Limb (tissue), 2 donors: ENCODE data around the gene PCBP3.
A peak's percentile ranks its signal among the peaks of the same experiment; 100 is the strongest.
"Not testable (repeated sequence)": the region's sequence is repeated elsewhere in the genome, so short reads cannot be mapped to it uniquely, and the experiment has no call there.

ENCODE experiments used
- DNase-seq, 2 donors: peaks; one replicate each; pipeline ENCODE4 v3.0.0-alpha.2; 2016; ENCODE audit errors: extremely low spot score in 2 of 2

The PCBP3 gene

DNA sequence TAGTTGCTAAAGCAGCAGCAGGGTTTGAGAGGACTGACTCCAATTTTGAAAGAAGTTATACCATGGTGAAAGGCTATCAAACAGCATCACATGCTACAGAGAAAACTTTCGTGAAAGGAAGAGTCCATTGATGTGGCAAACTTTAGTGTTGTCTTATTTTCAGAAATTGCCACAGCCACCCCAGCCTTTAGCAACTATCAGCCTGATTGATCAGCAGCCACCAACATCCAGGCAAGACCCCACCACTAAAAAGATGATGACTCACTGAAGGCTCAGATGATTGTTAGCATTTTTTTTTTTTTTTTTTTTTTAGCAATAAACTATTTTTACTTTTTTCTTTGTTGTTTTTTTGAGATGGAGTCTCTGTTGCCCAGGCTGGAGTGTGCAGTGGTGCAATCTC is 35.3 kb downstream of the PCBP3 start:
- not testable (repeated sequence) for DNase-seq

DNA sequence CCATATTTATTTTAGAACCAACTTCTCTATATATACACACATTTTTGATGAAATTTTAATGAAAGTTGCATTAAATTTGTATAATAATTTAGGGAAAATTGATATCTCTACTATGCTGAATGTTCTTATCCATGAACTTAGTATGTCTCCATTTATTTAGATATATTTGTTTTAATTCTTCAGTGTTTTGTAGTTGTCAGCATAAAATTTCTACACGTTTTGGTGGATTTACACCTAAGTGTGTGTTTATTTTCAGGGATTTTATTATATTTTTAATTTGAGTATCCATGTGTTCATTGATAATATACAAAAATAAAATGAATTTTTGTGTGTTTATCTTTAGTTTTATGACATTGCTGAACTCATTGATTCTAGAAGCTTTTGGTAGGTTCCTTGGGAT is 36.7 kb downstream of the PCBP3 start:
- DNase-seq = no peak

DNA sequence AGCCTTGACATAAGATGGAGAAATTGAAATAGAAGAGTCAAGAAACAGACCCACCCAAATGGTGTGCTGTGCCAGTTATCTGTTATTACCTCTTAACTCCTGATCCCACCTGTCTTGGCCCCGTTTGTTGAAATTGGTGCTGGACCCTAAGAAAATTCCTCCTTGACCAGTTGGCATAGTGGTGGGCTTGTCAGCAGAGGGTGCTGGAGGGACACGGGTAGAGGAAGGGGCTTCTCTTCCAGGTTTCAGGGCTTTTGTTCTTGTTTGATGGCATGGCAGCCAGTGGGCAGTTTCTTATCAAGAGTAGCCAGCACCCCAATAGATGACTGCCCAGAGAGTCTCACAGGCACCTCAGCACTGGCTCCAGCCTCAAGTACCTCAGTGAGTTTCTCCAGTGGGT is 51.6 kb downstream of the PCBP3 start:
- DNase-seq = no peak

DNA sequence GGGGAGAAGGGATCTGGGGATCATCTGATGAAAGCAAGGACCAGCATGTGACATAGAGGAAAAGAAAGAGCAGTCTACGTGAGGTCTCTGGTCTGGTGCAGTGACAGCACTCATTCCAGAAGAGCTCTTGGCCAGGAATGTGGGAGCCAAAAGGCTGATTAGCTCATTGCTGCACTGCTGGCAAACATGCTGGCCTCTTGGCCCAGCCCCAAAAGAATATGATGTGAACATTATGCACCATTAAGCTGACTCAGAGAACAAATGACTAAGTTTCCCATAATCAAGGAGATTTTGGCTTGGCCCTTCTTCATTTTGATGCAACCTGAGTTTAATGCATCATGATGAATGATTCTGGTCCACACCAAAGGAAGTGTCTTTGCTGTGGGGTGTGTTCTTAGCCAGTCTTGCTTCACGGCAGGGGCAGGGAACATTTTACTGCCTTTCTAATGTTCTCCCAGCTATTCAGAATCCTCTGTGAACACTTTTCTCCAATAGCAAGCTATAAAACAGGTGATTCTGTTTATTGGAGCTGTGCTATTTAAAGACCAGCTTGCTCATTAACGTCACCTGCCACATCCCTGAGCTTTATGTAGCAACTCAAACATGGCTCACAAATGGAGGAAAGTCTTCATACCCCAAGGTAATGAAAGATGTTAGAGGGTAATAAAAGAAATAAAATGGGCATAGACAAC is 55.1 kb downstream of the PCBP3 start:
- DNase-seq = no peak

DNA sequence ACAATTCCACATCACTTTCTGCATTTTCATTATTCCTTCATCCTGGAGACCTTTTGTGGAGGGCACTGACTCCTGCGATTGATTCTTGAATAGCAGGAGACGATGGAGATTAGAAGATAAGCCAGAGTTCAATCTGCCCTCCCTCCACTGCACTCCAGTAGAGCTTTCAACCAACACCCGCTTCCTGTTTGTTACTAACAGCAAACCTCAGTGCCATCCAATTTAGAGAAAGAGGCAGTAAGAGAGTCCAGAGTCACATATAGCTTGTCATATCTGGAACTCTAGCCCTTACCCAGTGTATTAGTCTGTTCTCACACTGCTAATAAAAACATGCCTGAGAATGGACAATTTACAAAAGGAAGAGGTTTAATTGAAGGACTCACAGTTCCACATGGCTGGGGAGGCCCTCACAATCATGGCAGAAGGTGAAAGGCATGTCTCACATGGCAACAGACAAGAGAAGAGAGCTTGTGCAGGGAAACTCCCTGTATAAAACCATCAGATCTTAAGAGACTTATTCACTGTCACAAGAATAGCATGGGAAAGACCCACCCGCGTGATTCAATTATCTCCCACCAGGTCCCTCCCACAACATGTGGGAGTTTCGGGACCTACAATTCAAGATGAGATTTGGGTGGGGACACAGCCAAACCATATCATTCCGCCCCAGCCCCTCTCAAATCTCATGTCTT is 55.9 kb downstream of the PCBP3 start:
- no peak for DNase-seq

DNA sequence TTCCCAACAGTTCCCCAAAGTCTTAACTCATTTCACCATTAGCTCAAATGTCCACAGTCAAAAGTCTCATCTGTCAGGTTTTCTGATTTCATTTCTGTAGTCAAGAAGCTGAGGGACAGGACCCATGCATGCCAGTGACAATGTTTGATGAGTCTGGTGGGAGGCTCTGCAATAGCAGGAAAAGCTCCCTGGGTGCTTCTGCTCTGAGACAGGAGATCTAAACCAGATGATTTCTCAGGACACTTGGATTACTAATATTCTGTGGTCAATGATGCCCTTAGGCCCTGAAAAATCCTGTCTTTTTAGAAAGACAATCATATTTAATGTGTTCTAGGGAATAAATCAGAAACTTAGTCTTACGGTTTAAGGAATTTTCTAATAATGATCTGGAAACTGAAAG is 56.4 kb downstream of the PCBP3 start:
- DNase-seq = no peak

DNA sequence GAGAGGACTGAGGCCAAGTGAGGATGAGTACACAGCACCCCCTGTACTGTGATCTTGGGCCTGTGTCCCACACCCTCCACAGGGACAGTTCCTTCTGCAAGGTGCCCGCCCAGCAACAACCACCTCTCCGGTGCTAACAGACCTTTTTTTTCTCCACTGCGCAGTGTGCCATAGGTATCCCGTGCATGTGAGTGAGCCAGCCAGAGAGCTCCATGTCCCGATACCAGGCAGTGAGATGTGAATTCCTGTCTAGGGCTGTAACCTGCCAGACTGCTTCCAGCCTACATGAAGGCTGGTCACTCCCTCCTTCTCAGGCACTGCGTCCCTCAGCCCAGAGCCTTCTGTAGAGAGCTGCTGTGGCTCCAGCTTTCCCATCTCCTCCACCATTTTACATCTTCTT is 56.9 kb downstream of the PCBP3 start:
- no peak for DNase-seq

DNA sequence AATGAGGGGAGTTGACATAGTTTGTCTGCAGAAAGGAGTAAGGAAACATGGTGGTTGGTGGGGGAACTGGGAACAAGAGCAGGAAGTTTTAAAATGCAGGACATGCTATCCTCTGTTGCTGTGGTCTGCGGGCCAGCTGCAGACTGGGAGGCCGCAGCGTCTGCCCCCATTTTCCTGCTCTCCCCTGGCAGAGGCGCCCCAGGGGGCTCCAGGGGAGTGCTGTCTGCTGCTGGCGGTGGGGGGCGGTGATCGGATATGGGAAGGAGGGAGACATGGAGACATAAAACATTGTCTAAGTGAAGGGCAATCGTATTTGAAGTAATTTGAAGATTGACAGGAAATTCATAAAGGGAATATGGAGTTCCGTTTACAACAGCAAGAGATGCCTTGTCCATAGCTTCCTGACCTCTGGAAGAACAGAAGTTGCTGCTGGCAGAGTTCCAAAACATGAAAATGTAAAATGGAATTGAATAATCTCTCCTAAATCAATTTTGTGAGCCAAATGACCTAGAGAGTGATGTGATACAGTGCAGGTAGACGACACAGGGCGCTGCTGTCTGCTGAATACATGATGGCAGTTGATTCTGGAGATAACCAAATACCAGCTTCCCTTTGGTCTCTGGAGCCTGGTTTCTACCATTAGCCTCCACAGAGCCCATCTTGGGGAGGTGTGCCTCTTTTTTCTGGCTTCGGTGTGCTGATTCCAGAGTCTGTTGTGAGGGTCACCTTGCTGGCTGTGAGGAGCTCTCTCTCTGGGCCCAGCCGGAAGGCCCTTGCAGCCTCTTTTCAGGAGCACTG is 61.0 kb downstream of the PCBP3 start:
- DNase-seq = no peak

DNA sequence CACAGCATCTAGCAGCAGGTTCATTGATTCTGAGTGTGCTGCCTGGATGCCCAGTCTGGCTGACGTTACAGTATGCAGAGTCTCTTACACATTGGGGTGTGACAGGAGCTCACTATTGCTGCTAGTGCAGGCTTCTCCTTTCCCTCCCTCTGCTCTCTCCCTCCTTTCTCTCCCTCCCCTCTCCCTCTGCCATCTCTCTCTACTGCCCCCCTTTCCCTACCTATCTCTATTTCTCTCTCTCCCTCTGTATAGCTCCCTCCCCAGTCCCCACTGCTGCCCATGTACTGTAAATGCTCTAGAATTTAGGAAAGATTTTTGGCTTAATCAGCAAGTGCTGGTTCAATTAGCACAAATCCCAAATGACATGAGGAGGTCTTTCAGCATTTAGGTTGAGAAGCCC is 62.8 kb downstream of the PCBP3 start:
- no peak for DNase-seq

DNA sequence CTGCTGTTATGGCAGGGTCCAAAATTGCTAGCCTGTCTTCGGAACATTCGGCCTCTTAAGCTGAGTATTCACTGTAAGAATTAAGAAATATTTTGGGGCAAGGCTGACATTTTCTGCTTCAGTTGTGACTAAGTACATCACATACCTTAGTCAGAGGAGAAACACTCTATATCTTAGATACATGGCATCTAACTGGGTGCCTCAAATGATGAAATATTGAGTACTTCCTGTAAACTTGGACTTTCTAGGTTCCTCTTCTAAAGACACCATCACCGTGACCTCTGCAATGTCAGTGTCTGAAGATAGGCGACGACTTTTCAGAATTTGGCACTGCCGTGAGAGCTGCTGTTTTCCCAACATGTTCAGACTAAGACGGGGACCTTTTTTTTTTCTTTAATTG is 65.6 kb downstream of the PCBP3 start:
- no peak for DNase-seq

DNA sequence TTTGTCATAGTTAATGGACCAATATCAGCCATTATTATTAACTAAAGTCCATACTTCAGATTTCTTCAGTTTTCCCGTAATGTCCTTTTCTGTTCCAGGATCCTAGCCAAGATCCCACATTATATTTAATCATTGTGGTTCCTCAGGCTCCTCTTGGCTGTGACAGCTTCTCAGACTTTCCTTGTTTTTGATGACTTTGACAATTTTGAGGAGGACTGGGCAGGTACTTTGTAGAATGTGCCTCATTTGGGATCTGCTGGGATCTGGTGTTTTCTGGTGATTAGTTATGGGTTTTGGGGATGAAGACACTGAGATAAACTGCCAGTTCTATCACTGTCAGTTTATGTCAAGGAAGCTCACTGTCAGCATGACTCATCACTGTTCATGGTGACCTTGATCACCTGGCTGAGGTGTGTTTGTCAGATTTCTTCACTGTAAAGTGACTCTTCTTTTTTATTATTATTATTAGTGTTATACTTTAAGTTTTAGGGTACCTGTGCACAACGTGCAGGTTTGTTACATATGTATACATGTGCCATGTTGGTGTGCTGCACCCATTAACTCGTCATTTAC is 66.3 kb downstream of the PCBP3 start:
- DNase-seq = no peak

DNA sequence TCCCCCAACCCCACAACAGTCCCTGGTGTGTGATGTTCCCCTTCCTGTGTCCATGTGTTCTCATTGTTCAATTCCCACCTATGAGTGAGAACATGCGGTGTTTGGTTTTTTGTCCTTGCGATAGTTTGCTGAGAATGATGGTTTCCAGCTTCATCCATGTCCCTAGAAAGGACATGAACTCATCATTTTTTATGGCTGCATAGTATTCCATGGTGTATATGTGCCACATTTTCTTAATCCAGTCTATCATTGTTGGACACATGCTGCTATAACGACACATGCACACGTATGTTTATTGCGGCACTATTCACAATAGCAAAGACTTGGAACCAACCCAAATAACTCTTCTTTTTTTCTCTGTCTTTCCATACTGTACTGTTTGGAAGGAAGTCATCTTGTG is 66.8 kb downstream of the PCBP3 start:
- not testable (repeated sequence) for DNase-seq

DNA sequence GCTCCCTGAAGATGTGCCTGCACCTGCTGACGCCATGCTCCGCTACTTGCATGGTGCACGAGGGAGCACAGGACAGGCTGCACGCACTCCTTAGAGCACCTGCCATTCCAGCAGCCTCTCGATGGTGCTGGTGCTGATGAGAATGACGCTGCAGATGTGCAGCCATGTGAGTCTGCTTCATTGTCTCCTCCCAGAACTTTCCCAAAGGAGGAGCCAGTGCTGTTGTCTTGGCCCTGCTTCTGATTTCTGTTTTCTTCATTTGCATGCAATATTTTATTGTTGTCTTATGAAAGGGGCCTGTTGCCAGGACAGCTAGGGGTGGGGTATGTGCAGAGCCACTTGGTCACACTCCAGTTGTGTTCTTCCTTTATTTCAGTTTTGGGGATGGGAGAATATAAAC is 70.1 kb downstream of the PCBP3 start:
- DNase-seq = no peak

DNA sequence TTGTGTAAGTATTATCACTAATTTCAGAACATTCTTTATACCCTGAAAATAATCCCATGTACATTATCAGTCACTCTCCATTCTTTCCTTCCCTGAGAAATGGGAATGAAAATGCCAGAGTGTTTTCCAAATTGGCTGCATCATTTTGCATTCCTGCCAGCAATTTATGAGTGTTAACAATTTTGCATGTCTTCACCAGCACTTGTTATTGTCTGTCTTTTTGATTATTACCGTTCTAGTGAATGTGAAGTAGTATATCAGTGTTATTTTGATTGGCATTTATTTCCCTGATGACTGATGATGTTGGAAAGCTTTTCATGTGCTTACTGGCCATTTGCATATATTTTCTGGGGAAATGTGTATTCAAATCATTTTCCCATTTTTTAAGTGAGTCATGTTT is 71.9 kb downstream of the PCBP3 start:
- DNase-seq = no peak

DNA sequence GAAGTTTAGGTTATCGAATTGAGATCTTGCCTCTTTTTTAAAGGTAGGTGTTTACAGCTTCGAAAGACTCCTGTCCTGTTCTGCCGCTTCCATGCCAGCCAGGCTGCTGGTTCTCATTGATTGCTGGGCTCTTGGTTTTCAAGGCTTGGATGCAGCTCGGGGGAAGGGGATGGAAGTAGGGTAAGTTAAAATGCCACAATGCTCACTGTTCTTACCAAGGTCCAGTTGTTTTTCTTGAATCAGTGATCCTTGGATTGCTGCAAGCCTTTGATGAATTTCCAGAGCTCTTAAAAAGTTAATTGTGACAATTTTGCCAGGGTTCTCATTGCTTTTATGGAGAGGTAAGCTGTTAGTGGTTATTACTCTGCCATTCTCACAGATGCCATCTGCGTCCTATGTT is 74.9 kb downstream of the PCBP3 start:
- DNase-seq = no peak

DNA sequence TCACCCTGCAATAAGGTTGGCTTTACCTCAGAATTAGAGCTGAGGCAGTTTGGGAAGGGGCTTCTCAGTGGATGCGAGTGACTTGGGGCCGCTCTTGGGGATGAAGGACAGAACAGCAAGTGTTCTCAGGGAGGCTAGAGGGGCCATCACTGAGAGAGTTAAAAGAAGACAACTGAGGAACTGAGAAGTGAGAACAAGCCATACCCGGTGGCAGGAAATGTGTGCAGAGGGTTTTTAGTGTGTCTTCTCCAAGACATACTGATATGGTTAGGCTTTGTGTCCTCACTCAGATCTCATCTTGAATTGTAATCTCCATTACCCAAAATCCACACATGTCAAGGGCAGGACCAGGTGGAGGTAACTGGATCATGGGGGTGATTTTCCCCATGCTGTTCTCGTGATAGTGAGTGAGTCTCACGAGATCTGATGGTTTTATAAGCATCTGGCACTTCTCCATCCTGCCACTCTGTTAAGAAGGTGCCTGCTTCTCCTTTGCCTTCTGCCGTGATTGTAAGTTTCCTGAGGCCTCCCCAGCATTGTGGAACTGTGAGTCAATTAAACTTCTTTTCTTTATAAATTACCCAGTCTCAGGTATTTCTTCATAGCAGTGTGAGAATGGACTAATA is 75.8 kb downstream of the PCBP3 start:
- no peak for DNase-seq

DNA sequence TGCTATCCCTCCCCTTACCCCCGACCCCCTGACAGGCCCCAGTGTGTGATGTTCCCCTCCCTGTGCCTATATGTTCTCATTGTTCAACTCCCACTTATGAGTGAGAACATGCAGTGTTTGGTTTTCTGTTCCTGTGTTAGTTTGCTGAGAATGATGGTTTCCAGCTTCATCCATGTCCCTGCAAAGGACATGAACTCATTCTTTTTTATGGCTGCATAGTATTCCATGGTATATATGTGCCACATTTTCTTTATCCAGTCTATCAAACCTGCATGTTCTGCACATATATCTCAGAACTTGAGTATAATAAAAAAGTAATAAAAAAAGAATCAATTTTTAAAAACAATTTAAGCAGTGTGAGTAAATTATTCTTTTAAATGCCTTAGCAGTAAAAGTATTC is 76.7 kb downstream of the PCBP3 start:
- not testable (repeated sequence) for DNase-seq

DNA sequence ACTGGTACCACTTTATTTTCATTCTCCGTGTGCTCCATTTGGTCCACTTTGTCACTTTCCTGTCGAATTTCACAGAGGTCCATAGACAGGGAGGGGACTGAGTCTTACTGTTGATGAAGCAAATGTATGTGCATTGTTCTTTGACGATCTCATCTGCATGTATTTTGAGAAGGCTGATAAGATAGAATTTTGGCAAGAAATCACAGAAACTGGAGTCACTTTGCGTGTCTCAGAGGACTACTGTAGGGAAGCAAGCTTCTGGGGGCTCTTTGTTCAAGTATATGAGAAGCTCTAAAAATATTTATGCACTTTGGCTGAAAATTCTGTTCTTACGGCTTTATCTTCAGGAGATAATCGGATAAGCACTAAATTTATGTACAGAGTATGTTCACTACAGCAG is 78.1 kb downstream of the PCBP3 start:
- DNase-seq = no peak

DNA sequence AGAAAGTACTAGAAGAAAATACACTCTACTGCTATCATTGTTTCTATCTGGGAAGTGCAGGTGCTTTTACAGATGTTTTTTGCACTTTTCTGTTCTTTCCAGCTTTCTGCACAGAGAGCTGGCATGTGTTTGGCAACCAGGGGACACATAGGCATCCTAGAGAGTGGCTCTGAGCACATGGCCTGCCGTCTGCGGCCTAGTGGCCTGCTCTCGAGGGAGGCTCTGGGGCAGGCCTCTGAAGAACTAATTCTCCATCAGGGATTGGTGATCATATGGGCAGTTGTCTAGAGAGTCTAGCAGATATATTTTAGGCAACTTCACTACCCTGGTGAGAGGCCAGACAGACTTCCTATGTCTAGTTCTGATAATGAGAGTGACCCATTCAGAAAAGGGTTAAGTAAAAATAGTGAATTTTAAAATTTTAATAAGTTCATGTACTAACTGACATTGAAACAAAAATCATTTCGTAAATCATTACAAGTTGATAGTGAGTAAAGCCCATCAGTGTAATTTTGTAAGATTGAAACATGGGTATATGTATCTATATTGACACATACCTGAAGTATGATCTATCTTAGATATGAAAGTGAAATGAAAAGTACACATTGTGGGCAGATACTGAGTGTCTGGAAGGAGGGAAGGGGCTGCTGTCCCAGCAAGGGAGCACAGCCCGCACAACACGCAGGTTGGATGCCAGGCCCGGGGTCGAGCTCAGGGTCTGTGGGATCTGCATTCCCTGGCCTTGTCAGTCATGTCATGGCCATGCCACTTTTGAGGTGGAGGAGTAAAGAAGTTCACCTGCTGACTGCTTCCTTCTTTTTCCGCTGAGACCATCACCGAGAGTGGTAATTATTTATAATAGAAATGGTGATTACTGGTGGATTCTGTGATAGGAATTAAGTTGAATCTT is 79.8 kb downstream of the PCBP3 start:
- DNase-seq = no peak

DNA sequence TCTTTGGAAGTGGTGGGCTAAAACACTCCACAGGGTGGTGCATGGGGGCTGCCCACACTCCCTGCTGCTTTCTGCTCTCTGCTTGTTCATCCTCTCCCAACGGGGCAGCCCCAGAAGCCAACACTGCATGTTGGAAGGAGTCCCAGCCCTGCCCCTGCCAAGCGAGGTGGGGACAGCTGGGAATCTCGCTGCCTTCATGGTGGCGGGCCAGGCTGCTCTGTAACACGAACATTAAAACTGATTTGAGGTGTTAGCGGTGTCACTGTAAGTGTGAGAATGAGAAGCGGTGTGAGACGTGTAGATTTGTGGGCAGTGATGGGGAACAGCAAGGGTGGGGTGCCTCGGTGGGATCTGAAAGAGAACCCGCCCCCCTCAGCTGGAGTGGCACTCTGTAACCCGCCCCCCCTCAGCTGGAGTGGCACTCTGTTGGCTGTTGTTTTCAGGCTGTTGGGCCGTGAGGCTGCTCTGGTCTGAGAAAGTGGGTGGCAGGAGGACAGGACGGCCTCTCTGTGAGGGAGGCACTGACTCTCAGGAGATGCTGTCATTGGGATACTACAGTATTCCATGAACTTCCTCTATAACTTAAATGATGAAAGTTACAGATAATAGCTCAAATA is 80.9 kb downstream of the PCBP3 start:
- DNase-seq = peak; percentile 27 to 57
